NCI-H1048 (cell line): ENCODE measurements around the gene IL19.
"Not testable (repeated sequence)": the region's sequence is repeated elsewhere in the genome, so short reads cannot be mapped to it uniquely, and the experiment has no call there.

Experiments
- DNase-seq: peaks from one replicate; lab custom pipeline; 2025; lab: John Stamatoyannopoulos, UW

The IL19 gene

GRCh38 chr1:206741142-206741701 is 29.4 kb upstream of the IL19 start:
- DNase-seq: no peak

DNA sequence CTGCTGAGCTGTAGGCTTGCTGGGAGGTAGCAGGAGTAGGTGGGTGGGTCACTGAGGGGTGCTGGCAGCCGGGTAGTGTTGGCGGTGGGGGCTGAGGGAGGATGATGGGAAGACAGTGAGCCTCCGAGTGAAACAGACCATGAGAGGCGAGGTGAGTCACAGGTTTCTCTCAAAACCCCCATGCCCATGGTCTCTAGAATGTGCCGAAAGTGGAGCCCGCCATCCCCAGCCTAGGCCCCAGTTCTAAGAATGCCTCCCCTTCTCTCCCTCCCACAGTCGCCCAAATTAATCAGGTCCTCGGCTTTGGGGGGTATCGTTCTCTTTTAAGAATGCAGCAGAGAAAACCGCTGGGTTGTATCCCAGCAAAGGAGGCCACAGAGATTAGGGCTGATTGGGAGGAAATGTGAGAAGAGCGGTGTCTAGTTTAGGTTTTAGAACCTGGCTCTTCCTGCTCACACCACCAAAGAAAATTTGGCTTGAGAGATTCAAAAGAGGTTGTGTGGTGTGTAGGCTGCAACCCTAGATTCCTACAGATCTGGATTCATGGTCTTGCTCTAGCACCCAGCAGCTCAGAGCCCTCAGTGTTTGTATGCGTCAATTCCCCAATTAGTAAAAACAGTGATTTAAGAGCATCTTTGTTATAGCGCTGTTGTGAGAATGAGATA is 27.7 kb upstream of the IL19 start:
- DNase-seq: no peak

DNA sequence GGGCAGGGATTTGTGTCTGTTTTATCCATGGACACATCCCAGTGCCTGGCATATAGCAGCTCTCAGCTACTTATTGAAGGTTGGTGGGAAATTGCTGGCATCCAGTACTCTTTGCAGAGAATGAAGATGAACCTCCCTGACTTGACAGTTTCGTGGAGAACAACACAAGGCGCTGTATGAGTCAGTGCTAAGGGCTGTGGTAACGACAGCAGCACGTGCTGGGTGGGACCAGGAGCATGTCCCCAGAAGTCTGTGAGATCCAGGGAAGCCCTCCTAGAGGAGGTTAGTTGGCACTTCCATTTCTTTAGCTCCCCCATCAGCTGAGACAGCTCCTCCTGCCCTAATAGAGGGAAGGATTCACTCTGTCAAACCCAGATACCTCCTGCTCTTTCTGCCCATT is 25.9 kb upstream of the IL19 start:
- no peak for DNase-seq

GRCh38 chr1:206745301-206745700 is 25.3 kb upstream of the IL19 start:
- no peak for DNase-seq

DNA sequence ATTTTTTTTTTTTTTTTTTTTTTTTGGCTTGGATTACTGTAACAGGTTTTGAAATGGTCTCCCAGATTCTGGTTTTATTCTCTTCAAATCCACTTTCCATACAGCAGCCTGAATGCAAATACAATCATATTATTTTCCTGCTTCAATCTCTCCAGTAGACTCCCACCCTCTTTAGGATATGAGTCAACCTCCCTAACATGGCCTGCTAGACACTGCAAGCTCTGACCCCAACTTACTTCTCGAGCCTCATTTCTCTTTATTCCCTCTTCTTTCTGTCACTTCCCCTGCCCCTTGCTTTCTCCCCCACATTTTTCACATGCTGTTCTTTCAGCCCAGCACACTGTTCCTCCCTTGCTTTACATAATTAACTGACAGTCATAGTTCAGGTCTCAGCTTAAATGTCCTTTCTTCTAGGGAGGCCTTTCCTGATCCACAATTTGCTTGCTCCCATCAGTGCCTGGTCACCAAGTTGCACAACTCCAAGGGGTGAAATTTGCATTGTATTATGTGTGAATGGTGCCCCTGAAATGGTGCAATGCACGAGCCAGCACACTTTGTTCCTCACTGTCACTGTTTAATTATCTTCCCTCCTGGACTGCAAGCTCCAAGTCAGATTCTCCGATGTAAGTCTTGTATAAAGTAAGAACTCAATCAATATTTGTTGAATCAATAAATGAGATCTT is 22.1 kb upstream of the IL19 start:
- DNase-seq: no peak

DNA sequence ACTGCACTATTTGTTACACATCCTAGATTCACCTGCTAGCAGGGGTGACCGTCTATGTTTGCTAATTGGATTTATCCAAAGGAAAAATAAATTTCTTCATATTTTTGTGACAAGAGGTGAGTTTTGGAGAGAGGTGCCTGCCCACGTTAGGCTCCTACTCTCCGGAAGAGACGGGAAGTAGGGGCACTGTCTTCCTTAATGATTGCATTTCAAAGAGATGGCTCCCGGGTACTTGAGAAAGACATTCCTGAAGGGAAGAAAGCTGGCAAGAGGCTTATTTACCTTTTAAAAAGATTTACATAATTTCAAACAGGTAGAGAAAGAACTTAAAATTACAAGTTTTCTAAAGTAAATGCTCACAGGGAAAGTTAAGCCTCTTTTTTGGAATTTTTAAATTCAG is 18.7 kb upstream of the IL19 start:
- DNase-seq: no peak

DNA sequence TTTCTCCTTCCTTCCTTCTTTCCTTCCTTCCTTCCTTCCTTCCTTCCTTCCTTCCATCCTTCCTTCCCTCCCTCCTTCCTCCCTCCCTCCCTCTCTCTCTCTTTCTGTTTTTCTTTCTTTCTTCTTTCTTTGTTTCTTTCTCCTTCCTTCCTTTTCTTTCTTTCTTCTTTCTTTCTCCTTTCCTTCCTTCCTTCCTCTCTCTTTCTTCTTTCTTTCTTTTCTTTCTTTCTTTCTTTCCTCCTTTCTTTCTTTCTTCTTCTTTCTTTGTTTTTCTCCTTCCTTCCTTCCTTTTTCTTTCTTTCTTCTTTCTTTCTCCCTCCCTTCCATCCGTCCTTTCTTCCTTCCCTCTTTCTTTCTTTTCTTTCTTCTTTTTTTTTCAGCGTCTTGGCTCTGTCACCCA is 18.1 kb upstream of the IL19 start:
- DNase-seq: no peak

GRCh38 chr1:206753141-206753540 is 17.4 kb upstream of the IL19 start:
- no peak for DNase-seq

GRCh38 chr1:206754011-206754410 is 16.6 kb upstream of the IL19 start:
- DNase-seq: no peak

DNA sequence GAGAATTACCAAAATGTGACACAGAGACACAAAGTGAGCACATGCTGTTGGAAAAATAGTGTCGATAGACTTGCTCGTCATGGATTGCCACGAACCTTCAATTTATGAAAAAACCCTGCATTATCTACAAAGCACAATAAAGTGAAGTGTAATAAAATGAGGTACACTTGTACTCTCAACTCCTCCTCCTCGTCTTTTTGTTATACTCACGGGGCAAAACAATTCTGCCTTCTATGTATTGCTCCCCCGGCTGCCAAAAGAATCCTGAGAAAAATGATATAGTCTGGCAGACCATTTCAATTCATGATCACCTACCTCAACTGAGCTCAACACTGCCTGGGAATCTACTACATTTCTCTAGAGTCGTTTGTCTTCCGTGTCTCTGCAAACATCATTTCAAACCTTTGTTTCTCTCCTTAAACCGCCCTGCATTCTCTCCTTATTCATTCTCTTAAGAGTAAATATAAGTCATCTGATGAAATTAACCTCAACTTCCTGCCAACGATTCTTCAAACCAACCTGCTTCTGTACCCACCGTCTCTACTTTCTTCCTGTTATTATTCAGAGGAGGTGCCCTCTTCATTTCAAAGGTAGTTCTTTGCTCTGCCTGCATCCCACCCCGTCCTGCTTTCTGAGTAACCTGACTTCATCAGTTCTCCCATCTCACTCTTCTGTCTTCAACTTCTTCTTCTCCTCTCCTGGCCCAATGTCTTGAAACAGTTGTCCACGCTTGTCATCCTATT is 12.9 kb upstream of the IL19 start:
- DNase-seq: no peak

DNA sequence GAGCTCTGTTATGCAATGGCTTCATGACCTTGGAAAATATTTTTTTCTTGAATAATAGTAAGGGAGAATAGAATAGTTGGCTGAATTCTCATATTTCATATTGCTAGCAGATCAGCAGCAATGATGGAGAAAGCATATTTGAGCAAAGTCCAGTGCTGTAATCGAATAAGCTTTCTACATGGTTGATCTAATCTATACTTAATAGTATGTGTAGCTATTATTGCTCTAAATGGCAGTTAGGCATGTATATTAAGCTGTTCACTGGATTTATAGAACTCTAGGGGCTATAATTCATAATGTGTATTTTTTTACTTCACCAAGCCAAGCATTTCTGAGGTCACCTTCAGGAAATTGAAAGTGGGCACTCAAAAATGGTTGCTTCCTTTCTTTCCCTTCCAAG is 10.0 kb upstream of the IL19 start:
- no peak for DNase-seq

DNA sequence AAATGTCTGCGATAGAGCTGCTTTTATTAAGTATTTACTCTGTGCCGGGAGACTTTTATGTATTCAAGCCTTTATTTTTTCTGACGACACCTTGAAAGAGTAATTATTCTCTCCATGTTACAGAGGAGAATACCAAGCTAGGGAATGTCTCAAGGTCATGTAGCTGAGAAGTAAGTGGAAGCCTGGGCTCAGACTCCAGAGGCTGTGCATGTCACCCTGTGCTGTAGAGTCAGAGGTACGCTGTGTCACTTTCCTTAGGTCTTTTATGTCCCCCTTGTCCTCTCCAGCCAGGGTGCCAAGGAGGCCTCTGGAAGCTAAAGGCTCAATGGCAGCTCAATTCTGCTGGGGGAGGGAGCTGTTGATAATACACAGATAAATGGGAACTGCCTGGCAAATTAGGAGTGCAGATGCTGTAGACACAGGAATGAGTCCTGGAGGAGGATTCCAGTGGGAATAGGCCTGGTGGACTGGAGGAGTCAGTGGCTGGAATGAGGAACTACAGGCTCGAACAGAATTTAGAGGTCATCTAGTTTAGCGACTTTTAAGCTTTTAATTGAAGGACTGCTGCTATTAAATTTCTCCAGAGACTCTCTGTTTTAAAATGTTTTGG is 9.3 kb upstream of the IL19 start:
- no peak for DNase-seq

DNA sequence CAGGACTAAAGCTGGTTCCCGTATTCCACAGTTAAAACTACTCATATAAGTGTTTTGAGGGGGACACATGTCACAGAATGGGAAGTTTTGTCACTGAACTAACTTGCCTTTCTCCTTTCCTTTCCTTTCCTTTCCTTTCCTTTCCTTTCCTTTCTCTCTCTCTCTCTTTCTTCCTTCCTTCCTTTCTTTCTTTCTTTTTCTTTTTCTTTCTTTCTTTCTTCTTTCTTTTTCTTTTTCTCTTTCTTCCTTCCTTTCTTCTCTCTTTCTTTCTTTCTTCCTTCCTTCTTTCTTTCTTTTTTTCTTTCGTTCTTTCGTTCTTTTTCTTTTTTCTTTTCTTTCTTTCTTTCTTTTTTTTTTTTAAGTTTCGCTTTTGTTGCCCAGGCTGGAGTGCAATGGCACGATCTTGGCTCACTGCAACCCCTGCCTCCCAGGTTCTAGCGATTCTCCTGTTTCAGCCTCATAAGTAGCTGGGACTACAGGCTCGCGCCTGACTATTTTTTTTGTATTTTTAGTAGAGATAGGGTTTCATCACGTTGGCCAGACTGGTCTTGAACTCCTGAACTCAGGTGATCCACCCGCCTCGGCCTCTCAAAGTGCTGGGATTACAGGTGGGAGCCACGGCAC is 7.7 kb upstream of the IL19 start:
- not testable (repeated sequence) for DNase-seq

GRCh38 chr1:206765771-206766170 is 4.8 kb upstream of the IL19 start:
- DNase-seq: not testable (repeated sequence)

DNA sequence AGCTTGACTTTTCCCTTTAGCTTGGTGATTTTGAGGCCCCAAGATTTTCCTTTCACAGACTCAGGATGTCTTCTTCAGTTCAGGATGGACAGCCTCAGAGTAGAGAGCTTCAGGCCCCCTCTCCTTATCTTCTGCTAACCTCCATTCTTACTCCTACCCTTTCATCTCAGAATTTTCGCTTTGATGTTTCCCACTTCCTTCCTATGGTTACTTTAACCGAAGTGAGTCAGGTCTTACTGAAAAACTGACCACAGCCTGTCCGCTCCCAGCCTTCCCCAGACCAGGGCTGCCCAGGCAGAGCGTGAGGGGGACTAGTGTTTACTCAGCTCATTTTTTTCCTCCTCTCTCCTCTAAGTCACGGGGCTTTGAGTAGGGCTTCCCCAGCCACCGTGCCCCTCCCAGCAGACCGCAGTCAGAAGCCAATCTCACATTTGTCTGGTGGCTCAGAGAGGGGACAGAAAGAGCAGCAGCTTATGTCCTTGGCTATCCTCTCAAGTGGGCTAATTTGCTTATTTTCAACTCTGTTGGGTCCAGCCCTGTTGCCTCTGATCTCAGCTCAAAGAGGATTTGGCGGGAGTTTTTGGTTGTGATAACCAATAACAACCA is 4.2 kb upstream of the IL19 start:
- no peak for DNase-seq

- DNase-seq: no peak
Measured at GRCh38 chr1:206768472-206769303, 1.9 kb upstream of the IL19 start.

DNA sequence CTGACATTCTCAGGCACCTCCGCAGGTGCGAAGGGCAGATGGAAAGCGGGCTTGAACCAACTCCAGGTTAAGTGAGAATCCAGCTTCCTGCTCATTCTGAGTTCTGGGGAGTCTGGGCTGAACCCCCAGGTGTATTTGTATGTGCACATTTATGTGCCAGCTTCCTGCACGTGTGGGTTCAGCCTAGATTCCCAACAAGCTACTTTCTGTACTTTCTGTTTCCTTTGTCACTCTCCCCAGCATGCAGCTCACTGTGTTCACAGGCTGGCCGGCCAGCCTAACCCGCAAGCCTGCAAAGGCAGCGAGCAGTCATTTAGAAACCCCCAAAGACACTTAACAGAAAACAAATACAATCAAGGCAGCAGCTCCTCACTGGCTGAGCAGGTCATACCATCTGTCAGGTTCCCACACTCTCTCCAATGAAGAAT is 1.3 kb upstream of the IL19 start:
- DNase-seq: no peak

DNA sequence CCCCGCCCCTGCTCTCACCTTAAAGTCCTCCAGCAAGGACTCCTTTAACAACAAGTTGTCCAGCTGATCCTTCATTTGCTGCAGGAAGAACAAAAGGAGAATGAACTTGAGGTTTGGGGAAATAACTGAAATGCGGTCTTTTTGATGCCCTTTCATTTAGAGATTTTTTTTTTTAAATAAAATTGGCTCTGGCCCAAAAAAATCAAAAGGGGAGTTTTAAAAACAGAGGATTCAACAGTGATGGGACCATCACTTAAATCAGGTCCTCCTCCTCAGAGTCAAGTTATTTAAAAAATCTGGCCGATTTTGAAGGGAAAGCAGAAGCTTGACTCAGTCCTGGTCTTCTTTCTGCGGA is 742 bp downstream of the IL19 start:
- DNase-seq: no peak

GRCh38 chr1:206772243-206772937 is 1.8 kb downstream of the IL19 start, which contains the start of gene IL10:
Gene IL10 (minus strand): TSS chr1:206772494. CDS start chr1:206772435, 59 bp downstream.
- DNase-seq: no peak

DNA sequence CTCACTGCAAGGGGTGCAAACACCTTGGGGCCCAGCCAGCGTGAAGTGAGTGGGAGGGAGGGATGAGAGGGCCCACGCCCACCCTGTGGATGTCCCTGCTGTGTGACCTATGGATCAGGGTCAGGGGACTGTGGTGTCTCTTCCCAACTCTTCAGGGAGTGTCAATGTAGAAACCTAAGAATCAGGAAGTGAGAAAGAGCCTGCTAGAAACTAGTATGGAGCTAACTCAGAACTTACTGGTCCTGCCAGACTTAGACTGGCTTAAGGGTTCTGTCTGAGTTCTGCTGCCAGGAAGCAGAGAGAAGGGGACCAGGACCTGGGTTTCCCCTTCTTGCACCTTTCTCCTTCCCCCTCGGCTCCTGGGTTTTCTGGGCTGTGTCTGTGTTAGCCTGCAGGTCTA is 3.5 kb downstream of the IL19 start:
- DNase-seq: no peak
